ENCODE measurements around the gene RPGRIP1.
"Not testable (repeated sequence)": the region's sequence is repeated elsewhere in the genome, so short reads cannot be mapped to it uniquely, and the experiment has no call there.

Gene RPGRIP1

GRCh38 chr14:21287168-21287567 lies 7.3 kb downstream of the RPGRIP1 start:
- Histone ChIP-seq H3K9me3 (ENCODE audit: control insufficient read depth, insufficient read depth, low read length) (no peaks in the 10 kb centered on the region), H3K27me3 (ENCODE audit: control insufficient read depth, low read length) (no peaks in the 10 kb centered on the region), H3K36me3 (ENCODE audit: control insufficient read depth, low read length) (no peaks in the 10 kb centered on the region), H4K20me1 (ENCODE audit: control insufficient read depth, insufficient read depth, low read depth, low read length) (no peaks in the 10 kb centered on the region), H3K79me2 (ENCODE audit: control insufficient read depth, low read length) (no peaks in the 10 kb centered on the region), H3F3A (ENCODE audit: control insufficient read depth, insufficient read depth) (no peaks in the 10 kb centered on the region), H3K4me2 (ENCODE audit: low read length) (no peak overlapping the region), H3K4me3 (ENCODE audit: low read length) (no peak overlapping the region), H3K4me1 (ENCODE audit: control insufficient read depth, low read length) (peaks cover 24% of the 10 kb centered on the region), H3K27ac (ENCODE audit: low read depth, low read length) (no peak overlapping the region), H3K9me2 (replicated peaks; ENCODE audit: control insufficient read depth, low read length) (no peaks in the 10 kb centered on the region)
- TF ChIP-seq EZH2phosphoT487 (IDR thresholded peaks at IDR 0.05; ENCODE audit: borderline replicate concordance, low read length) (no peak), CTCF (IDR thresholded peaks at IDR 0.05; ENCODE audit: low read depth, low read length, poor library complexity, severe bottlenecking) (no peak)

- H3K9me3 ChIP-seq (ENCODE audit: control insufficient read depth, insufficient read depth, low read length); H3K27me3 ChIP-seq (ENCODE audit: control insufficient read depth, low read length); H3K36me3 ChIP-seq (ENCODE audit: control insufficient read depth, low read length); H3K9me2 ChIP-seq (replicated peaks; ENCODE audit: control insufficient read depth, low read length); H3K79me2 ChIP-seq (ENCODE audit: control insufficient read depth, low read length); H3K27ac ChIP-seq (ENCODE audit: low read depth, low read length); H4K20me1 ChIP-seq (ENCODE audit: control insufficient read depth, insufficient read depth, low read depth, low read length); H3F3A ChIP-seq (ENCODE audit: control insufficient read depth, insufficient read depth); H3K4me3 ChIP-seq (ENCODE audit: low read length); H3K4me2 ChIP-seq (ENCODE audit: low read length): not testable (repeated sequence)
- peaks cover 16% of the 10 kb centered on the region for H3K4me1 ChIP-seq (ENCODE audit: control insufficient read depth, low read length)
Measured at GRCh38 chr14:21294026-21294425, 14.1 kb downstream of the RPGRIP1 start.

- Histone ChIP-seq H3K4me2 (ENCODE audit: low read length) (no peak overlapping the region), H3K9me3 (ENCODE audit: control insufficient read depth, insufficient read depth, low read length) (no peaks in the 10 kb centered on the region), H3K36me3 (ENCODE audit: control insufficient read depth, low read length) (no peaks in the 10 kb centered on the region), H3K27me3 (ENCODE audit: control insufficient read depth, low read length) (no peaks in the 10 kb centered on the region), H3K79me2 (ENCODE audit: control insufficient read depth, low read length) (no peaks in the 10 kb centered on the region), H3K4me1 (ENCODE audit: control insufficient read depth, low read length) (peaks cover 24% of the 10 kb centered on the region), H3K4me3 (ENCODE audit: low read length) (no peak overlapping the region), H3K9me2 (replicated peaks; ENCODE audit: control insufficient read depth, low read length) (no peaks in the 10 kb centered on the region), H4K20me1 (ENCODE audit: control insufficient read depth, insufficient read depth, low read depth, low read length) (no peaks in the 10 kb centered on the region), H3F3A (ENCODE audit: control insufficient read depth, insufficient read depth) (peaks cover 12% of the 10 kb centered on the region), H3K27ac (ENCODE audit: low read depth, low read length) (no peak overlapping the region)
- TF ChIP-seq EZH2phosphoT487 (IDR thresholded peaks at IDR 0.05; ENCODE audit: borderline replicate concordance, low read length) (no peak), CTCF (IDR thresholded peaks at IDR 0.05; ENCODE audit: low read depth, low read length, poor library complexity, severe bottlenecking) (no peak)
Measured at GRCh38 chr14:21298358-21298757, 18.5 kb downstream of the RPGRIP1 start.

- Histone ChIP-seq H3F3A (ENCODE audit: control insufficient read depth, insufficient read depth) (peaks cover 12% of the 10 kb centered on the region), H3K36me3 (ENCODE audit: control insufficient read depth, low read length) (no peaks in the 10 kb centered on the region), H3K27ac (ENCODE audit: low read depth, low read length) (no peak overlapping the region), H3K4me1 (ENCODE audit: control insufficient read depth, low read length) (peaks cover 24% of the 10 kb centered on the region), H3K79me2 (ENCODE audit: control insufficient read depth, low read length) (no peaks in the 10 kb centered on the region), H3K9me2 (replicated peaks; ENCODE audit: control insufficient read depth, low read length) (no peaks in the 10 kb centered on the region), H3K9me3 (ENCODE audit: control insufficient read depth, insufficient read depth, low read length) (no peaks in the 10 kb centered on the region), H3K27me3 (ENCODE audit: control insufficient read depth, low read length) (no peaks in the 10 kb centered on the region), H4K20me1 (ENCODE audit: control insufficient read depth, insufficient read depth, low read depth, low read length) (no peaks in the 10 kb centered on the region), H3K4me2 (ENCODE audit: low read length) (no peak overlapping the region), H3K4me3 (ENCODE audit: low read length) (no peak overlapping the region)
- TF ChIP-seq EZH2phosphoT487 (IDR thresholded peaks at IDR 0.05; ENCODE audit: borderline replicate concordance, low read length): no peak
- no peak for TF ChIP-seq CTCF (IDR thresholded peaks at IDR 0.05; ENCODE audit: low read depth, low read length, poor library complexity, severe bottlenecking)
Measured at GRCh38 chr14:21299562-21300130, 19.8 kb downstream of the RPGRIP1 start.

Data from DOHH2 (cell line).